GM23338 (cell line): ENCODE data around the gene F8.

ENCODE experiments used
- CREB1 ChIP-seq: fragments of 250-450 bp; sonication (Bioruptor Pico); IDR thresholded peaks from 2 replicates; pipeline ENCODE4 v1.5.0; 2020; ENCODE audit warnings: low read depth, mild to moderate bottlenecking, moderate library complexity
- CTCF ChIP-seq, 2 experiments: fragments of 200-600 bp in 1 of 2; sonication (generic) in 1 of 2; conservative IDR thresholded peaks; 2 replicates each; pipeline versions ENCODE4 v1.5.1 to v1.6.1; 2016 to 2017; ENCODE audit warnings: antibody characterized with exemption in 2 of 2, low read depth in 2 of 2, mild to moderate bottlenecking in 2 of 2, moderate library complexity in 1 of 2
- JUNB ChIP-seq: IDR thresholded peaks from one replicate; pipeline ENCODE4 v1.6.1; 2016; ENCODE audit warnings: antibody characterized with exemption; ENCODE audit not compliant: unreplicated experiment
- POLR2AphosphoS5 ChIP-seq: IDR thresholded peaks from 2 replicates; pipeline ENCODE4 v1.6.1; 2016; ENCODE audit warnings: antibody characterized with exemption, low read depth
- REST ChIP-seq: IDR thresholded peaks from one replicate; pipeline ENCODE4 v1.6.1; 2018; ENCODE audit warnings: antibody characterized with exemption; ENCODE audit not compliant: unreplicated experiment
- STAT1 ChIP-seq: IDR thresholded peaks from one replicate; pipeline ENCODE4 v1.6.1; 2016; ENCODE audit warnings: antibody characterized with exemption; ENCODE audit not compliant: unreplicated experiment
- ZNF462 ChIP-seq: fragments of 250-450 bp; sonication (Bioruptor Pico); IDR thresholded peaks from 2 replicates; pipeline ENCODE4 v1.5.0; 2020; ENCODE audit warnings: mild to moderate bottlenecking, moderate library complexity

- no peak for TF ChIP-seq CTCF (conservative IDR thresholded peaks at IDR 0.05; ENCODE audit: low read depth in 2 of 2)
- no peak for TF ChIP-seq JUNB
- TF ChIP-seq CREB1: no peak
- no peak for TF ChIP-seq POLR2AphosphoS5
- no peak for TF ChIP-seq STAT1
- no peak for TF ChIP-seq REST
- no peak for TF ChIP-seq ZNF462 (CRISPR knock-in tag)
These were observed 20.6 kb downstream of the F8 start for GRCh38 chrX:155001873-155002272.
